Glutamatergic neuron (in vitro differentiated cells): ENCODE data around the gene TRAPPC8. TPM values are rescaled to one million over a fixed set of nuclear protein-coding genes. Genes with fewer than 3 reads are reported as not detected.
"Not testable (repeated sequence)": the region's sequence is repeated elsewhere in the genome, so short reads cannot be mapped to it uniquely, and the experiment has no call there.

Source experiments
- DNase-seq: peaks from one replicate; pipeline ENCODE4 v3.0.0; 2022
- H3K27ac Mint-ChIP-seq: one replicate; pipeline ENCODE4 v1.8.0; 2020; ENCODE audit warnings: mild to moderate bottlenecking, mixed read lengths, inconsistent platforms; ENCODE audit not compliant: unreplicated experiment
- H3K27me3 Mint-ChIP-seq: one replicate; pipeline ENCODE4 v1.8.0; 2020; ENCODE audit warnings: mild to moderate bottlenecking, moderate library complexity, mixed read lengths, inconsistent platforms; ENCODE audit not compliant: unreplicated experiment
- H3K36me3 Mint-ChIP-seq: one replicate; pipeline ENCODE4 v1.8.0; 2020; ENCODE audit warnings: mild to moderate bottlenecking, mixed read lengths, inconsistent platforms; ENCODE audit not compliant: unreplicated experiment
- H3K4me1 Mint-ChIP-seq: one replicate; pipeline ENCODE4 v1.8.0; 2020; ENCODE audit warnings: mild to moderate bottlenecking, low read depth, mixed read lengths, inconsistent platforms; ENCODE audit not compliant: unreplicated experiment
- H3K4me3 Mint-ChIP-seq: one replicate; pipeline ENCODE4 v1.8.0; 2020; ENCODE audit warnings: mild to moderate bottlenecking, mixed read lengths, inconsistent platforms; ENCODE audit not compliant: unreplicated experiment
- H3K9me3 Mint-ChIP-seq: one replicate; pipeline ENCODE4 v1.8.0; 2020; ENCODE audit warnings: mild to moderate bottlenecking, moderate library complexity, mixed read lengths, inconsistent platforms; ENCODE audit not compliant: unreplicated experiment
- total RNA-seq: library from RNA; stranded (reverse); fragmentation: NEBNext Ultra II Directional; extraction: Animal tissue kit (Norgen Biotek cat#: 25700); gene quantifications from one replicate; pipeline ENCODE4 v1.2.1, GENCODE V29; 2021; ENCODE audit not compliant: unreplicated experiment
- TF ChIP-seq, protein P1 (sequence below): fragments of 200-600 bp; sonication (generic); IDR thresholded peaks from one replicate; pipeline ENCODE4 v1.5.0; 2021; ENCODE audit not compliant: partially characterized antibody, unreplicated experiment

The TRAPPC8 gene
- total RNA-seq, 1 donor from 2014 or later = 41.0 TPM

DNA sequence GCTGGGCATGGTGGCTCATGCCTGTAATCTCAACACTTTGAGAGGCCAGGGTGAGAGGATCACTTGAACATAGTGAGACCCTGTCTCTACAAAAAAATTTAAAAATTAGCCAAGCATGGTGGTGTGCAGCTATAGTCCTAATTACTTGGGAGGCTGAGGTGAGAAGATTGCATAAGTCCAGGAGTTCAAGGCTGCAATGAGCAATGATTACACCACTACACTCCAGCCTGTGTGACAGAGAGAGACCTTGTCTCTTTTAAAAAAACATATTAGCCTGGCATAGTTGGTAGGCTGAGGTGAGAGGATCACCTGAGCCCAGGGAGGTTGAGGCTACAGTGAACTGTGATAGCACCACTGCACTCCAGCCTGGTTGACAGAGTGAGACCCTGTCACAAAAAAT lies 13.7 kb downstream of the TRAPPC8 start:
- no peak overlapping the region for H3K27ac Mint-ChIP-seq
- H3K9me3 Mint-ChIP-seq = no peaks in the 10 kb centered on the region
- H3K36me3 Mint-ChIP-seq = no peaks in the 10 kb centered on the region
- DNase-seq = no peak
- H3K27me3 Mint-ChIP-seq = no peaks in the 10 kb centered on the region
- TF ChIP-seq, protein P1, sequence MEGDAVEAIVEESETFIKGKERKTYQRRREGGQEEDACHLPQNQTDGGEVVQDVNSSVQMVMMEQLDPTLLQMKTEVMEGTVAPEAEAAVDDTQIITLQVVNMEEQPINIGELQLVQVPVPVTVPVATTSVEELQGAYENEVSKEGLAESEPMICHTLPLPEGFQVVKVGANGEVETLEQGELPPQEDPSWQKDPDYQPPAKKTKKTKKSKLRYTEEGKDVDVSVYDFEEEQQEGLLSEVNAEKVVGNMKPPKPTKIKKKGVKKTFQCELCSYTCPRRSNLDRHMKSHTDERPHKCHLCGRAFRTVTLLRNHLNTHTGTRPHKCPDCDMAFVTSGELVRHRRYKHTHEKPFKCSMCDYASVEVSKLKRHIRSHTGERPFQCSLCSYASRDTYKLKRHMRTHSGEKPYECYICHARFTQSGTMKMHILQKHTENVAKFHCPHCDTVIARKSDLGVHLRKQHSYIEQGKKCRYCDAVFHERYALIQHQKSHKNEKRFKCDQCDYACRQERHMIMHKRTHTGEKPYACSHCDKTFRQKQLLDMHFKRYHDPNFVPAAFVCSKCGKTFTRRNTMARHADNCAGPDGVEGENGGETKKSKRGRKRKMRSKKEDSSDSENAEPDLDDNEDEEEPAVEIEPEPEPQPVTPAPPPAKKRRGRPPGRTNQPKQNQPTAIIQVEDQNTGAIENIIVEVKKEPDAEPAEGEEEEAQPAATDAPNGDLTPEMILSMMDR = no peak
- no peaks in the 10 kb centered on the region for H3K4me1 Mint-ChIP-seq
- H3K4me3 Mint-ChIP-seq = no peak overlapping the region

GRCh38 chr18:31926988-31927387 lies 15.9 kb downstream of the TRAPPC8 start:
- H3K36me3 Mint-ChIP-seq, H3K4me3 Mint-ChIP-seq: not testable (repeated sequence)

DNA sequence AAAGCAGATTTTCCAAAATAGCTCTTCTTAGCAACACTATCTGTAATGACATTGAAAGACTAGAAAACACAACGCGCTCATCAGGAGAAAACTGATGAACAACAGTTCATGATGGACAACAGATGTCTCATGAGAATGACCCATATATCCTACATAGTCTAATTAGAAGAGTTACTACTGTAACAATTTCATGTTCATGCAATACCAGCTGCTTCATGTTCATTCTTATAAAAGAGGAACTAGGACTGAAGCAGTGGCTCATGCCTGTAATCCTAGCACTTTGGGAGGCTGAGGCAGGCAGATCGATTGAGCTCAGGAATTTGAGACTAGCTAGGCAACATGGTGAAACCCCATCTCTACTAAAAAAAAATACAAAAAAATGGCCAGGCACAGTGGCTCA lies 22.7 kb downstream of the TRAPPC8 start:
- H3K9me3 Mint-ChIP-seq = no peaks in the 10 kb centered on the region
- no peaks in the 10 kb centered on the region for H3K4me1 Mint-ChIP-seq
- no peaks in the 10 kb centered on the region for H3K27me3 Mint-ChIP-seq
- H3K27ac Mint-ChIP-seq = no peak overlapping the region
- H3K36me3 Mint-ChIP-seq = no peaks in the 10 kb centered on the region
- TF ChIP-seq, protein P1 = no peak
- no peak overlapping the region for H3K4me3 Mint-ChIP-seq
- no peak for DNase-seq

More at GRCh38 chr18:31926988-31927387, 15.9 kb downstream of the TRAPPC8 start:
- not testable (repeated sequence) for H3K27me3 Mint-ChIP-seq, DNase-seq, H3K27ac Mint-ChIP-seq, H3K4me1 Mint-ChIP-seq, H3K9me3 Mint-ChIP-seq

- not testable (repeated sequence) for H3K27me3 Mint-ChIP-seq, H3K36me3 Mint-ChIP-seq, H3K27ac Mint-ChIP-seq
Observed at GRCh38 chr18:31919366-31919765, 23.6 kb downstream of the TRAPPC8 start.

GRCh38 chr18:31918733-31919132 lies 24.2 kb downstream of the TRAPPC8 start:
- no peaks in the 10 kb centered on the region for H3K36me3 Mint-ChIP-seq
- no peak overlapping the region for H3K4me3 Mint-ChIP-seq
- H3K4me1 Mint-ChIP-seq = no peaks in the 10 kb centered on the region
- H3K27me3 Mint-ChIP-seq = no peaks in the 10 kb centered on the region
- H3K9me3 Mint-ChIP-seq = no peaks in the 10 kb centered on the region
- TF ChIP-seq, protein P1 = no peak
- no peak overlapping the region for H3K27ac Mint-ChIP-seq
- no peak for DNase-seq

More at GRCh38 chr18:31919366-31919765, 23.6 kb downstream of the TRAPPC8 start:
- not testable (repeated sequence) for DNase-seq, H3K4me3 Mint-ChIP-seq, H3K9me3 Mint-ChIP-seq, H3K4me1 Mint-ChIP-seq

- no peak overlapping the region for H3K4me3 Mint-ChIP-seq
- no peaks in the 10 kb centered on the region for H3K27me3 Mint-ChIP-seq
- no peaks in the 10 kb centered on the region for H3K36me3 Mint-ChIP-seq
- H3K9me3 Mint-ChIP-seq = no peaks in the 10 kb centered on the region
- DNase-seq = no peak
- H3K27ac Mint-ChIP-seq = no peak overlapping the region
- no peaks in the 10 kb centered on the region for H3K4me1 Mint-ChIP-seq
- TF ChIP-seq, protein P1 = no peak
Observed at GRCh38 chr18:31901063-31901462, 41.9 kb downstream of the TRAPPC8 start.

- not testable (repeated sequence) for H3K9me3 Mint-ChIP-seq, H3K4me1 Mint-ChIP-seq, H3K4me3 Mint-ChIP-seq, DNase-seq, H3K36me3 Mint-ChIP-seq, H3K27ac Mint-ChIP-seq, H3K27me3 Mint-ChIP-seq
Observed at GRCh38 chr18:31899771-31900170, 43.2 kb downstream of the TRAPPC8 start.
